SK-N-SH (cell line): Measurements from ENCODE around the gene DPF1. TPM values are rescaled to one million over a fixed set of nuclear protein-coding genes. Genes with fewer than 3 reads are reported as not detected.

Experiments
- CTCF ChIA-PET: fragments of 300-600, 350-600 bp; formaldehyde crosslinking; extraction: SDS; loops from one replicate; lab custom pipeline; 2021; lab: Yijun Ruan, JAX
- POLR2A ChIA-PET: fragments of 350-600 bp; sonication (Branson Sonifier 250); formaldehyde crosslinking; extraction: SDS; loops from one replicate; lab custom pipeline; 2020; ENCODE audit warnings: antibody characterized with exemption, inconsistent platforms; lab: Yijun Ruan, JAX
- DNase-seq: peaks from one replicate; pipeline ENCODE4 v3.0.0; 2012
- H2AFZ ChIP-seq: fragments of 200-600 bp; sonication (generic); 2 replicates; pipeline ENCODE4 v1.8.1; 2016; ENCODE audit warnings: antibody characterized with exemption, mild to moderate bottlenecking, low read depth
- H3F3A ChIP-seq: fragments of 200-600 bp; sonication (generic); replicated peaks from 2 replicates; pipeline ENCODE3; 2016; ENCODE audit warnings: antibody characterized with exemption, mild to moderate bottlenecking; ENCODE audit not compliant: insufficient read depth
- H3K27ac ChIP-seq, 2 experiments: fragments of 200-500 bp in 1 of 2; fragments of 200-600 bp in 1 of 2; sonication (Bioruptor generic) in 1 of 2; sonication (generic), shearing (Covaris generic) in 1 of 2; 2 replicates each; pipeline versions ENCODE4 v1.5.1 to v1.6.1; 2014 to 2016; ENCODE audit warnings: low read depth in 2 of 2, inconsistent platforms in 1 of 2, low read length in 1 of 2, mild to moderate bottlenecking in 1 of 2, mixed read lengths in 1 of 2
- H3K27me3 ChIP-seq: fragments of 200-600 bp; sonication (generic), shearing (Covaris generic); 2 replicates; pipeline ENCODE4 v1.6.1; 2016; ENCODE audit warnings: mixed run types; ENCODE audit not compliant: insufficient read depth
- H3K36me3 ChIP-seq, 2 experiments: fragments of 200-500 bp in 1 of 2; fragments of 200-600 bp in 1 of 2; sonication (Bioruptor generic) in 1 of 2; sonication (generic) in 1 of 2; replicated peaks in 1 of 2; 2 replicates each; pipeline versions ENCODE3 to v1.5.1; 2014 to 2016; ENCODE audit warnings: low read length in 1 of 2, mild to moderate bottlenecking in 1 of 2; ENCODE audit not compliant: insufficient read depth in 2 of 2, control insufficient read depth in 1 of 2
- H3K4me1 ChIP-seq, 2 experiments: fragments of 200-500 bp in 1 of 2; fragments of 200-600 bp in 1 of 2; sonication (Bioruptor generic) in 1 of 2; sonication (generic), shearing (Covaris generic) in 1 of 2; 2 replicates each; pipeline versions ENCODE4 v1.5.1 to v1.6.1; 2014 to 2016; ENCODE audit warnings: low read depth in 1 of 2, low read length in 1 of 2, mixed run types in 1 of 2; ENCODE audit not compliant: insufficient read depth in 2 of 2, control insufficient read depth in 1 of 2
- H3K4me2 ChIP-seq: fragments of 200-600 bp; sonication (generic), shearing (Covaris generic); 2 replicates; pipeline ENCODE4 v1.6.1; 2017; ENCODE audit warnings: mixed run types
- H3K4me3 ChIP-seq, 2 experiments: fragments of 200-500 bp in 1 of 2; fragments of 200-600 bp in 1 of 2; sonication (Bioruptor generic) in 1 of 2; sonication (generic), shearing (Covaris generic) in 1 of 2; 2 replicates each; pipeline versions ENCODE4 v1.5.1 to v1.8.1; 2014 to 2016; ENCODE audit warnings: low read depth in 2 of 2, inconsistent platforms in 1 of 2, low read length in 1 of 2, mild to moderate bottlenecking in 1 of 2, mixed read lengths in 1 of 2, moderate library complexity in 1 of 2
- H3K79me2 ChIP-seq: fragments of 200-600 bp; sonication (generic); 2 replicates; pipeline ENCODE4 v1.8.1; 2017; ENCODE audit warnings: mild to moderate bottlenecking; ENCODE audit not compliant: insufficient read depth
- H3K9ac ChIP-seq: fragments of 200-600 bp; sonication (generic); 2 replicates; pipeline ENCODE4 v1.6.1; 2017; ENCODE audit warnings: mixed run types
- H3K9me2 ChIP-seq: fragments of 200-600 bp; sonication (generic); 2 replicates; pipeline ENCODE4 v1.6.1; 2017; ENCODE audit warnings: mixed run types
- H3K9me3 ChIP-seq: fragments of 200-600 bp; sonication (generic); 2 replicates; pipeline ENCODE4 v1.6.1; 2017; ENCODE audit warnings: mixed run types, mild to moderate bottlenecking, moderate library complexity
- H4K20me1 ChIP-seq: fragments of 200-600 bp; sonication (generic); 2 replicates; pipeline ENCODE4 v1.6.1; 2017; ENCODE audit warnings: mild to moderate bottlenecking, mixed run types; ENCODE audit not compliant: insufficient read depth
- CHD2 ChIP-seq: fragments of 150-350 bp; IDR thresholded peaks from 2 replicates; pipeline ENCODE4 v1.6.1; 2018; ENCODE audit warnings: low read length; ENCODE audit not compliant: partially characterized antibody
- CTCF ChIP-seq: fragments of 200-600 bp; sonication (generic); IDR thresholded peaks from 2 replicates; pipeline ENCODE4 v1.6.1; 2017; ENCODE audit warnings: antibody characterized with exemption, mild to moderate bottlenecking, moderate library complexity
- EP300 ChIP-seq, 2 experiments: IDR thresholded peaks; 2 replicates each; pipeline versions ENCODE4 v1.4.0 to v1.6.1; 2012; ENCODE audit warnings: borderline replicate concordance in 1 of 2, low read depth in 1 of 2, low read length in 1 of 2
- EZH2phosphoT487 ChIP-seq: fragments of 200-600 bp; sonication (generic); IDR thresholded peaks from 2 replicates; pipeline ENCODE4 v1.6.1; 2017; ENCODE audit warnings: low read depth, mixed run types, mild to moderate bottlenecking, antibody characterized with exemption, moderate library complexity, borderline replicate concordance
- GATA2 ChIP-seq: sonication (generic); formaldehyde crosslinking; IDR thresholded peaks from 2 replicates; pipeline ENCODE4 v1.5.0; 2020; ENCODE audit warnings: mild to moderate bottlenecking, missing genetic modification reagents
- IRF3 ChIP-seq: fragments of 150-350 bp; IDR thresholded peaks from 2 replicates; pipeline ENCODE4 v1.6.1; 2016; ENCODE audit warnings: mild to moderate bottlenecking, low read depth, low read length
- JUND ChIP-seq: IDR thresholded peaks from 2 replicates; pipeline ENCODE4 v1.4.0; 2012
- MEF2A ChIP-seq: IDR thresholded peaks from 2 replicates; pipeline ENCODE4 v1.4.0; 2012; ENCODE audit warnings: low read depth, borderline replicate concordance
- MXI1 ChIP-seq: IDR thresholded peaks from 2 replicates; pipeline ENCODE4 v1.6.1; 2012; ENCODE audit warnings: mild to moderate bottlenecking, low read depth, low read length, improper control_type of control experiment
- RFX5 ChIP-seq: IDR thresholded peaks from 2 replicates; pipeline ENCODE4 v1.6.1; 2012; ENCODE audit warnings: mild to moderate bottlenecking, improper control_type of control experiment, low read length
- SMC3 ChIP-seq: IDR thresholded peaks from 2 replicates; pipeline ENCODE4 v1.6.1; 2012; ENCODE audit warnings: low read depth, low read length, improper control_type of control experiment
- TAF1 ChIP-seq: IDR thresholded peaks from 2 replicates; pipeline ENCODE4 v1.6.1; 2012; ENCODE audit warnings: low read depth, mild to moderate bottlenecking, low read length, moderate library complexity, borderline replicate concordance
- TCF12 ChIP-seq: IDR thresholded peaks from 2 replicates; pipeline ENCODE4 v1.4.0; 2012
- USF1 ChIP-seq: IDR thresholded peaks from 2 replicates; pipeline ENCODE4 v1.4.0; 2012; ENCODE audit warnings: low read depth, borderline replicate concordance
- YY1 ChIP-seq: IDR thresholded peaks from 2 replicates; pipeline ENCODE4 v1.4.0; 2012; ENCODE audit warnings: low read depth, mild to moderate bottlenecking
- ZBTB33 ChIP-seq: IDR thresholded peaks from 2 replicates; pipeline ENCODE4 v1.4.0; 2012; ENCODE audit warnings: low read depth, borderline replicate concordance
- WGBS: methylation state at CpG from one replicate; pipeline ENCODE4 v1.1.6; 2017; ENCODE audit warnings: low lambda C conversion rate; 5-methylcytosine and 5-hydroxymethylcytosine counted together
- polyA plus RNA-seq, 3 experiments: library from polyadenylated mRNA; depleted of rRNA; stranded (reverse); fragments of >200 nt; gene quantifications; 2 replicates each; pipeline ENCODE4 v1.2.3, GENCODE V29; 2012

The DPF1 gene
- polyA plus RNA-seq, 1 of the 3 experiments (the other 2 are of a cell fraction) = 4.8 TPM

- no peaks in the 10 kb centered on the region for H3F3A ChIP-seq
- no peak for TF ChIP-seq USF1
- no peak for TF ChIP-seq TAF1
- TF ChIP-seq SMC3 = no peak
- no peak for TF ChIP-seq EZH2phosphoT487
- TF ChIP-seq MXI1 = no peak
- no peak for TF ChIP-seq JUND
- no peak for TF ChIP-seq RFX5
- no peak for TF ChIP-seq TCF12
- TF ChIP-seq IRF3 = no peak
- no peak for TF ChIP-seq CHD2
- TF ChIP-seq YY1 = no peak
- no peak for TF ChIP-seq GATA2 (CRISPR knock-in tag)
- no peak for TF ChIP-seq ZBTB33
- TF ChIP-seq MEF2A = no peak
- no peak for TF ChIP-seq CTCF
- no peak for TF ChIP-seq EP300 (IDR thresholded peaks at IDR 0.05; ENCODE audit: borderline replicate concordance in 1 of 2, low read depth in 1 of 2, low read length in 1 of 2)
- ChIA-PET CTCF (interaction anchor here (1.4 to 5.7 kb wide), 6 partner anchors 7 to 349 kb away, joined by 3 to 41 read pairs (median 10); partner anchors contain the start of gene CATSPERG), POLR2A (interaction anchor here (0.6 kb wide), 1 partner anchor 18 kb away, joined by 4 read pairs; no protein-coding TSS in a partner anchor)
- 75% methylated on average over 10 of the region's 10 CpGs for WGBS
- DNase-seq = no peak
- H3K9ac ChIP-seq = no peak overlapping the region
- H3K4me1 ChIP-seq = peaks cover 0 to 16% of the 10 kb centered on the region in 2 experiments; a peak in 2 of 4 replicates
- no peaks in the 10 kb centered on the region for H3K79me2 ChIP-seq
- no peaks in the 10 kb centered on the region for H3K9me3 ChIP-seq
- H3K27ac ChIP-seq = no peak overlapping the region
- H2AFZ ChIP-seq = no peak overlapping the region
- H3K4me2 ChIP-seq = no peak overlapping the region
- H4K20me1 ChIP-seq = no peaks in the 10 kb centered on the region
- no peaks in the 10 kb centered on the region for H3K9me2 ChIP-seq
- no peak overlapping the region for H3K4me3 ChIP-seq
- peaks cover 3% of the 10 kb centered on the region; the same call in 1 of the 2 replicates for H3K27me3 ChIP-seq
- no peaks in the 10 kb centered on the region for H3K36me3 ChIP-seq
Observed at GRCh38 chr19:38251564-38252051, 27.6 kb upstream of the DPF1 start.
